ENCODE results near the gene RAB14.
"Not testable (repeated sequence)": the region's sequence is repeated elsewhere in the genome, so short reads cannot be mapped to it uniquely, and the experiment has no call there.

RAB14 gene

GRCh38 chr9:121153642-121154041 is 48.0 kb downstream of the RAB14 start:
- DNase-seq = no peak

GRCh38 chr9:121150188-121150587 is 51.5 kb downstream of the RAB14 start:
- no peak for DNase-seq

DNA sequence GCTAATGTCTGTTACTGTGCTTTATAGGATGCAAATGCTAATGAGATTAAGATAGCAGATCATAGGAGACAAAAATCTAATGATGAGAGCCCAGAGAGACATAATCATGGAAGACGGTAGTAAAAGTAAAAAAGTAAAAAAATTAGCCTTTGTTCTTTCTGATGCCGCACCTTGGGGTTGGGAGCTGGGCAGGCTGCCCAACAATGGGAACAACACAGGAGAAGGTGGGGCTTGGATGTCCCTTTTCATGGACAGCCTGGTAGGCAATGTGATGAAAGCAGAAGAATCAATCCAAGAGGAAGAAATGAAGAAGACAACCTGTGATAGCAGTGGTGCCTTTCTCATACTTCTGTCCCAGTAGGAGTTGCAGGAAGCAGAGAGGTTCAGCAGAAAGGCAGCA is 57.2 kb downstream of the RAB14 start:
- DNase-seq = no peak

DNA sequence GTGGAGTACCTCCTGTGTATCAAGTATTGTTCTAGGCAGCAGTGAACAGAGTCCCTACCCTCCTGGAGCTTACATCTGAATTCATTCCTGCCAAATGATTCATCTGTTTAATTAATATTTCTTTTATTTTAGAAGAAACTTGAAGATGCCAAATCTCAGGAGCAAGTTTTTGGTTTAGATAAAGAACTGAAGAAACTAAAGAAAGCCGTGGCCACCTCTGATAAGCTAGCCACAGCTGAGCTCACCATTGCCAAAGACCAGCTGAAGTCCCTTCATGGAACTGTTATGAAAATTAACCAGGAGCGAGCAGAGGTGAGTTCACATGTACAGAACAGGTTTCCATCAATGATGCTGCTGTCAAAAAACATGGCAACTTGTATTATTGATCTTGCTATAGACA is 57.9 kb downstream of the RAB14 start:
- DNase-seq = no peak

DNA sequence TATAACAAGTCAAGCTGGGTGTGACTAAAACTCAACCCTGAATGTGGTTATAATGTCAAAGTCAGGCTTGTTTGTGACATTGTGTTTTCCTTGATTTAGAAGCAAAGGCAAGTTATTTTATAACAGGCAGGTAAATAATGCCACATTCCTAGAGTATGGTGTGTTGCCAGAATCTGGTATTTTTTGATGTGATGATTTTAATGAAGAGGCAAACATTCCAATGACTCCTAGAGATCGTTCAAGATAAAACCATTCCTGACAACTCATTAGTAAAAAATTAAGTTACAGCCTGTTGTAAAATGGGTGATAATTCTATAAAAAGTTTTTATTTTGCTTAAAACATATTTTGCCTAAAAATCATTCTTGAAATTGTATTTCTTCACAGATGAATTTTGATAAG is 60.0 kb downstream of the RAB14 start:
- no peak for DNase-seq

- no peak for DNase-seq
These were observed 60.4 kb downstream of the RAB14 start for GRCh38 chr9:121141306-121141705.

DNA sequence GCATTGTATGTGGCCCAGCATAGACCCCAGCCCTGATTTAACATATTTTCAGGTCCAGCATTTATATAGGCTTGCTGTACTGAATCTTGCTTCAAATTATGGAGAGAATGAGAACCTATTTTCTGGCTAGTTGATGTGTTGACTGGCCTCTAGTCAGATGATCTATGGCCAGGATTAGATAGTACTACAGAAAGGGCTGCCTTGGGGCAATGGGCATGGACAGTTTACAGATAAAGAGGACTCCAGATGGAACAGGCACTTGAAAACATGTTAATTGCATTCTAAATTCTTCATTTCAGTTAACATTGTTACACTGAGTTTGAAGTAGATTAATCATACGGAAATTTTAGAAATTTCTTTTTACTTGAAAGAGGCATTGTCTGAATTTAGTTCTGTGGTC is 61.5 kb downstream of the RAB14 start:
- no peak for DNase-seq

- DNase-seq = no peak
These were observed 62.7 kb downstream of the RAB14 start for GRCh38 chr9:121138973-121139372.

DNA sequence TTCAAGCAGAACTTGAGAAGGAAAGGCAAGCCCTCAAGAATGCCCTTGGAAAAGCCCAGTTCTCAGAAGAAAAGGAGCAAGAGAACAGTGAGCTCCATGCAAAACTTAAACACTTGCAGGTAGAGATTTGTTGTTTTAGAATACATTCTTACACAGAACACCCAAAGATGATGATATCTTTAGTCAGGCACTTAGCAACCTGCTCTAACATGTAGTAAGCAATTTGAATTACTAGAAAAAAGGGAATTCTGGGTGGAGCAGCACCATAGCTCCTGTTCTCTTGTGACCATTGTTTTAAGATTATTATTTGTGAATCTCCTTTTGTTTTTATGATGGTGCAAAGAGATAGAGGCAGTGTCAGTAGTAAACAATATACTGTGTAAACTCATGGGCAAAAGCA is 63.1 kb downstream of the RAB14 start:
- DNase-seq = no peak

DNA sequence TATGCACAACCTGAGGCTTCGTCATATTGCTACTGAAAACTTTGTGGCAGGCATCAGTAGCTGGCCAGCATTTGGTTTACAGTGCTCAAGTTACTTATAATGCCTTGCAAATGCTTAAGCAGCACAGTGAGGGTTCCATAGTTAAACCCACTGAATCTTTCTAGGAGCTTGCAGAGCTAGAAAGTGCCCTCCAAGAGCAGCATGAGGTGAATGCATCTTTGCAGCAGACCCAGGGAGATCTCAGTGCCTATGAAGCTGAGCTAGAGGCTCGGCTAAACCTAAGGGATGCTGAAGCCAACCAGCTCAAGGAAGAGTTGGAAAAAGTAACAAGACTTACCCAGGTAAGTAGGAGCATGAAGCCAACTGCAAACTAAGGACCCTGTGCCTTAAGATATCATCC is 66.0 kb downstream of the RAB14 start:
- DNase-seq = no peak

DNA sequence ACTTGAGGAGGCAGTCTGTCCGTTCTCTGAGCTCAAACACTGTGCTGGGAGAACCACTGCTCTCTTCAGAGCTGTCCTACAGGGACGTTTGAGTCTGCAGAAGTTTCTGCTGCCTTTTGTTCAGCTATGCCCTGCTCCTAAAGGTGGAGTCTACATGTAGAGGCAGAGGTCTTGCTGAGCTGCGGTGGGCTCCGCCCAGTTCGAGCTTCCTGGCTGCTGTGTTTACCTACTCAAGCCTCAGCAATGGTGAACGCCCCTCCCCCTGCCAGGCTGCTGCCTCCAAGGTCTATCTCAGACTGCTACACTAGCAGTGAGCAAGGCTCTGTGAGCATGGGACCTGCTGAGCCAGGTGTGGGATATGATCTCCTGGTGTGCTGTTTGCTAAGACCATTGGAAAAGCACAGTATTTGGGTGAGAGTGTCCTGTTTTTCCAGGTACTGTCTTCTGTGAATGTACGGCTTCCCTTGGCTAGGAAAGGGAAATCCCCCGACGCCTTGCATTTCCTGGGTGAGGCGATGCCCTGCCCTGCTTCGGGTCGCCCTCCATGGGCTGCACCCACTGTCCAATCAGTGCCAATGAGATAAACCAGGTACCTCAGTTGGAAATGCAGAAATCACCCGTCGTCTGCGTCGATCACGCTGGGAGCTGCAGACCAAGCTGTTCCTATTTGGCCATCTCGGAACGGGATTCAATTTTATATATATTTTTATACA is 68.4 kb downstream of the RAB14 start:
- DNase-seq = peak; percentile 74 to 78

- DNase-seq = not testable (repeated sequence)
These were observed 72.3 kb downstream of the RAB14 start for GRCh38 chr9:121129384-121129783.

Measured in CD4-positive, alpha-beta T cell treated with Interleukin-1 beta for 1 hour (primary cell).